ENCODE results near the gene DGUOK. TPM values are rescaled to one million over a fixed set of nuclear protein-coding genes. Genes with fewer than 3 reads are reported as not detected.
A peak's percentile ranks its signal among the peaks of the same experiment; 100 is the strongest.

The DGUOK gene
- total and polyA plus RNA-seq, 10 of the 15 experiments (the other 5 are each of a cell fraction or from before 2014, with no cell fraction given): 64.4 to 234 (median 91.4) TPM

- in situ Hi-C loops (cut with MboI) (no loop called here), intact Hi-C loops (cut with micrococcal nuclease; ENCODE audit: unreplicated experiment) (no loop called here)
- no TSS peak for BruUV-seq (replicated peaks)
- H3K4me3 ChIP-seq: peak overlapping the region; percentile 43; the same call in 1 of the 2 replicates
- no peaks in the 10 kb centered on the region for H4K20me1 ChIP-seq (ENCODE audit: control insufficient read depth, insufficient read depth)
- SMC1A ChIA-PET (ENCODE audit: uncharacterized antibody, unreplicated experiment): interaction anchor here (0.7 to 4.2 kb wide), 13 partner anchors 9 to 157 kb away, joined by 3 to 31 read pairs (median 4); partner anchors contain the start of gene DGUOK
- 6% methylated on average over 13 of the region's 13 CpGs for WGBS (ENCODE audit: insufficient coverage, insufficient replicate concordance, low lambda C conversion rate, missing lambda C conversion rate)
- peak overlapping the region; percentile 46 for H3K4me2 ChIP-seq (ENCODE audit: control insufficient read depth, insufficient read depth)
- peak overlapping the region; percentile 36 for H3K9ac ChIP-seq (ENCODE audit: control insufficient read depth, insufficient read depth, low read length)
- H3K27me3 ChIP-seq (replicated peaks in 1 of 2; ENCODE audit: control insufficient read depth in 2 of 2, insufficient read depth in 2 of 2, low read length in 1 of 2): no peaks in the 10 kb centered on the region
- peaks cover 20% of the 10 kb centered on the region for H3K4me1 ChIP-seq (ENCODE audit: control insufficient read depth, insufficient read depth, low read length)
- CTCF ChIA-PET: interaction anchor here (0.7 to 2.0 kb wide), 6 partner anchors 16 to 139 kb away, joined by 3 to 11 read pairs (median 4); no protein-coding TSS in a partner anchor
- POLR2A ChIA-PET: interaction anchor here (0.6 to 4.2 kb wide), 9 partner anchors 12 to 225 kb away, joined by 3 to 19 read pairs (median 4); no protein-coding TSS in a partner anchor
- peaks cover 2 to 4% of the 10 kb centered on the region in 2 experiments; a peak in 3 of 4 replicates for H3K36me3 ChIP-seq (ENCODE audit: control insufficient read depth in 2 of 2, insufficient read depth in 2 of 2, low read length in 1 of 2)
- peak overlapping the region; percentile 88 for H3K27ac ChIP-seq (ENCODE audit: control insufficient read depth, insufficient read depth)
- peaks cover 2% of the 10 kb centered on the region; the same call in 1 of the 2 replicates for H3K79me2 ChIP-seq (ENCODE audit: control insufficient read depth, insufficient read depth, low read length)
- DNase-seq (ENCODE audit: low read depth, low spot score): peak; percentile 80
- RAD21 ChIA-PET (ENCODE audit: unreplicated experiment): interaction anchor here (0.8 to 2.0 kb wide), 7 partner anchors 13 to 142 kb away, joined by 3 to 10 read pairs (median 5); no protein-coding TSS in a partner anchor
- peak overlapping the region; percentile 84 for H2AFZ ChIP-seq (ENCODE audit: control insufficient read depth, low read depth, low read length)
- H3K9me3 ChIP-seq (replicated peaks; ENCODE audit: control insufficient read depth, insufficient read depth, low read length): peaks cover 5% of the 10 kb centered on the region; the same call in 2 of the 3 replicates
- FAIRE-seq: peak; percentile 71
- ATAC-seq: peak; percentile 96
- TF ChIP-seq HCFC1 (IDR thresholded peaks at IDR 0.05; ENCODE audit: low read length) (no peak), ELK1 (IDR thresholded peaks at IDR 0.05; ENCODE audit: low read depth, low read length) (no peak), CREB1 (IDR thresholded peaks at IDR 0.05; ENCODE audit: low read depth) (peak; percentile 73; the same call in 1 of the 2 replicates), BHLHE40 (IDR thresholded peaks at IDR 0.05; ENCODE audit: borderline replicate concordance in 1 of 2, low read depth in 2 of 2, low read length in 1 of 2) (peak; percentile 24 to 44; a peak in 1 of 4 replicates), MEF2B (IDR thresholded peaks at IDR 0.05; ENCODE audit: partially characterized antibody, poor library complexity, severe bottlenecking) (peak; percentile 56), POU2F2 (IDR thresholded peaks at IDR 0.05; ENCODE audit: borderline replicate concordance, low read depth, low read length) (0 out of 3 replicates have a peak, but pooled peaks have one; percentile 32), JUNB (IDR thresholded peaks at IDR 0.05) (peak; percentile 92), NR2F1 (conservative IDR thresholded peaks at IDR 0.05) (no peak; the same call in 1 of the 2 replicates), BACH1 (IDR thresholded peaks at IDR 0.05; ENCODE audit: borderline replicate concordance) (peak; percentile 47; the same call in 1 of the 2 replicates), MTA2 (IDR thresholded peaks at IDR 0.05; ENCODE audit: low read depth) (peak; percentile 57), NFXL1 (IDR thresholded peaks at IDR 0.05; ENCODE audit: borderline replicate concordance) (no peak), RUNX3 (IDR thresholded peaks at IDR 0.05; ENCODE audit: low read length) (peak; percentile 54; the same call in 1 of the 2 replicates), IRF4 (IDR thresholded peaks at IDR 0.05; ENCODE audit: low read depth, low read length) (peak; percentile 68), CBX5 (IDR thresholded peaks at IDR 0.05; ENCODE audit: low read depth) (peak; percentile 34; the same call in 1 of the 2 replicates), ZBED1 (IDR thresholded peaks at IDR 0.05; ENCODE audit: borderline replicate concordance) (peak; percentile 72; the same call in 1 of the 2 replicates), ZZZ3 (IDR thresholded peaks at IDR 0.05; ENCODE audit: control insufficient read depth, insufficient read length, low read depth) (no peak), EZH2 (IDR thresholded peaks at IDR 0.05; ENCODE audit: borderline replicate concordance, control insufficient read depth, low read depth, low read length) (no peak), TARDBP (IDR thresholded peaks at IDR 0.05; ENCODE audit: borderline replicate concordance) (no peak), MEF2A (IDR thresholded peaks at IDR 0.05; ENCODE audit: insufficient read depth, low read depth, low read length) (no peak), NFIC (IDR thresholded peaks at IDR 0.05; ENCODE audit: low read depth, low read length) (peak; percentile 62; the same call in 1 of the 2 replicates), YY1 (IDR thresholded peaks at IDR 0.05; ENCODE audit: low read depth, low read length) (peak; percentile 76; the same call in 1 of the 2 replicates), POLR2A (IDR thresholded peaks at IDR 0.05; ENCODE audit: low read depth, low read length) (peak; percentile 33; the same call in 1 of the 2 replicates), KLF5 (IDR thresholded peaks at IDR 0.05; ENCODE audit: partially characterized antibody) (no peak), ZNF207 (IDR thresholded peaks at IDR 0.05; ENCODE audit: borderline replicate concordance) (no peak), TCF3 (IDR thresholded peaks at IDR 0.05; ENCODE audit: borderline replicate concordance, insufficient read depth, low read depth, low read length) (0 out of 2 replicates have a peak, but pooled peaks have one; percentile 21), NBN (IDR thresholded peaks at IDR 0.05) (peak; percentile 66; the same call in 1 of the 2 replicates)
These were observed 36.9 kb downstream of the DGUOK start for GRCh38 chr2:73963385-73964120.

All from GM12878 (cell line).